GM12872 (cell line): ENCODE data around the gene NBEAL2.

Source experiments
- CTCF ChIP-seq: IDR thresholded peaks from 3 replicates; pipeline ENCODE4 v1.5.1; 2011; ENCODE audit warnings: low read depth, mild to moderate bottlenecking, low read length, moderate library complexity; ENCODE audit not compliant: insufficient read depth

The NBEAL2 gene

GRCh38 chr3:46978381-46978780 is 1.1 kb upstream of the NBEAL2 start:
- no peak for TF ChIP-seq CTCF

GRCh38 chr3:46979958-46980497 is 562 bp downstream of the NBEAL2 start:
- TF ChIP-seq CTCF = no peak

- TF ChIP-seq CTCF = no peak
Measured at GRCh38 chr3:46981932-46982471, 2.5 kb downstream of the NBEAL2 start.

GRCh38 chr3:46982546-46982945 is 3.1 kb downstream of the NBEAL2 start:
- TF ChIP-seq CTCF = no peak

- no peak for TF ChIP-seq CTCF
Measured at GRCh38 chr3:46984591-46985459, 5.4 kb downstream of the NBEAL2 start.

GRCh38 chr3:46985588-46985987 is 6.1 kb downstream of the NBEAL2 start:
- TF ChIP-seq CTCF = no peak

- TF ChIP-seq CTCF = no peak
Measured at GRCh38 chr3:46986055-46986730, 6.7 kb downstream of the NBEAL2 start.
